Smooth muscle cell (in vitro differentiated cells): ENCODE data around the gene APOA1. TPM values are rescaled to one million over a fixed set of nuclear protein-coding genes. Genes with fewer than 3 reads are reported as not detected.

Source experiments
- DNase-seq: peaks from one replicate; lab custom pipeline; 2025; ENCODE audit not compliant: unreplicated experiment; lab: John Stamatoyannopoulos, UW
- H2AFZ ChIP-seq: fragments of 200-600 bp; sonication (generic); 2 replicates; pipeline ENCODE4 v1.6.0; 2016; ENCODE audit warnings: antibody characterized with exemption, low read depth, mild to moderate bottlenecking
- H3F3A ChIP-seq: fragments of 200-600 bp; sonication (generic); 2 replicates; pipeline ENCODE4 v1.6.0; 2017; ENCODE audit warnings: antibody characterized with exemption, low read depth
- H3K27ac ChIP-seq: fragments of 200-600 bp; sonication (generic); 2 replicates; pipeline ENCODE4 v1.5.1; 2016; ENCODE audit warnings: low read depth, mild to moderate bottlenecking
- H3K27me3 ChIP-seq: fragments of 200-600 bp; sonication (generic); 2 replicates; pipeline ENCODE4 v1.6.1; 2016; ENCODE audit warnings: low read depth, mild to moderate bottlenecking
- H3K36me3 ChIP-seq: fragments of 200-600 bp; sonication (generic); 2 replicates; pipeline ENCODE4 v1.5.1; 2016; ENCODE audit warnings: low read depth
- H3K4me1 ChIP-seq: fragments of 200-600 bp; sonication (generic); 2 replicates; pipeline ENCODE4 v1.5.1; 2016; ENCODE audit warnings: low read depth
- H3K4me2 ChIP-seq: fragments of 200-600 bp; sonication (generic); 2 replicates; pipeline ENCODE4 v1.6.0; 2016; ENCODE audit warnings: mild to moderate bottlenecking
- H3K4me3 ChIP-seq: fragments of 200-600 bp; sonication (generic); 2 replicates; pipeline ENCODE4 v1.5.1; 2016; ENCODE audit warnings: mild to moderate bottlenecking
- H3K79me2 ChIP-seq: fragments of 200-600 bp; sonication (generic); 2 replicates; pipeline ENCODE4 v1.6.0; 2016; ENCODE audit warnings: low read depth, mild to moderate bottlenecking
- H3K9ac ChIP-seq: fragments of 200-600 bp; sonication (generic); 2 replicates; pipeline ENCODE4 v1.6.0; 2016; ENCODE audit warnings: low read depth
- H3K9me3 ChIP-seq: fragments of 200-600 bp; sonication (generic); replicated peaks from 2 replicates; pipeline ENCODE4 v1.5.1; 2016; ENCODE audit warnings: low read depth
- H4K20me1 ChIP-seq: fragments of 200-600 bp; sonication (generic); 2 replicates; pipeline ENCODE4 v1.6.0; 2016; ENCODE audit warnings: low read depth
- WGBS: methylation state at CpG from one replicate; pipeline ENCODE4 v1.1.7; 2016; ENCODE audit warnings: low lambda C conversion rate; 5-methylcytosine and 5-hydroxymethylcytosine counted together
- polyA plus RNA-seq: library from polyadenylated mRNA; unstranded; fragments of >200 nt; fragmentation: Nextera tagmentation; extraction: Ambion mirVana; gene quantifications from 2 replicates; pipeline ENCODE4 v1.2.1, GENCODE V29; 2016
- total RNA-seq: library from RNA; depleted of rRNA; stranded (reverse); fragments of >200 nt; gene quantifications from 2 replicates; pipeline ENCODE4 v1.2.3, GENCODE V29; 2014
- TF ChIP-seq, protein P1 (sequence below): fragments of 200-600 bp; sonication (generic); IDR thresholded peaks from 2 replicates; pipeline ENCODE4 v1.5.1; 2017; ENCODE audit warnings: borderline replicate concordance, mild to moderate bottlenecking, antibody characterized with exemption; ENCODE audit not compliant: insufficient read depth, poor library complexity, severe bottlenecking

The APOA1 gene
- total and polyA plus RNA-seq, 2 experiments from 2014 or later = 2.5 to 3.2 TPM

DNA sequence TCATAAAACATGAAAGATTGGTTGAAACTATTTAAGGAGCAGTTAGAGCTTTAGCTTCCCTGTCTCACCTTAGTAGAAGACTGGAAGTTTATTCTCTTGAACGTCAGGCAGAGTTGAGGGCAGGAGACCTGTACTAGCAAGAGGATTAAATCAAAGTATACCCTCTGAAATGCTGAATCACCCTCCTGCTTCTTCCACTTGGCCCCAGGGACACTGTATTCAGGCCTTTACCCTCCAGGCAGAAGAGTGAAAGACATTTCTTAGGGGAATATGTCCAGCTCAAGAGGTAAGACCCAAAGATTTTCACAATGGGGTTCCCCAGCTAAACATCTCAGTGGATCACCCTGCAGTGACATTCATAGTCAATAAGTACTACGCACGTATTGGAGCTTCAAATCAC, 26.2 kb downstream of the APOA1 start:
- Histone ChIP-seq H2AFZ (no peak overlapping the region), H3K9me3 (no peaks in the 10 kb centered on the region), H3K79me2 (no peaks in the 10 kb centered on the region), H3K4me3 (no peak overlapping the region), H3K4me2 (no peak overlapping the region), H3K4me1 (no peaks in the 10 kb centered on the region), H3K9ac (no peak overlapping the region), H3K27me3 (no peaks in the 10 kb centered on the region), H3K36me3 (no peaks in the 10 kb centered on the region), H3K27ac (no peak overlapping the region), H3F3A (no peaks in the 10 kb centered on the region), H4K20me1 (no peaks in the 10 kb centered on the region)
- DNase-seq = no peak
- WGBS = 82% methylated on average over 3 of the region's 3 CpGs
- TF ChIP-seq, protein P1, sequence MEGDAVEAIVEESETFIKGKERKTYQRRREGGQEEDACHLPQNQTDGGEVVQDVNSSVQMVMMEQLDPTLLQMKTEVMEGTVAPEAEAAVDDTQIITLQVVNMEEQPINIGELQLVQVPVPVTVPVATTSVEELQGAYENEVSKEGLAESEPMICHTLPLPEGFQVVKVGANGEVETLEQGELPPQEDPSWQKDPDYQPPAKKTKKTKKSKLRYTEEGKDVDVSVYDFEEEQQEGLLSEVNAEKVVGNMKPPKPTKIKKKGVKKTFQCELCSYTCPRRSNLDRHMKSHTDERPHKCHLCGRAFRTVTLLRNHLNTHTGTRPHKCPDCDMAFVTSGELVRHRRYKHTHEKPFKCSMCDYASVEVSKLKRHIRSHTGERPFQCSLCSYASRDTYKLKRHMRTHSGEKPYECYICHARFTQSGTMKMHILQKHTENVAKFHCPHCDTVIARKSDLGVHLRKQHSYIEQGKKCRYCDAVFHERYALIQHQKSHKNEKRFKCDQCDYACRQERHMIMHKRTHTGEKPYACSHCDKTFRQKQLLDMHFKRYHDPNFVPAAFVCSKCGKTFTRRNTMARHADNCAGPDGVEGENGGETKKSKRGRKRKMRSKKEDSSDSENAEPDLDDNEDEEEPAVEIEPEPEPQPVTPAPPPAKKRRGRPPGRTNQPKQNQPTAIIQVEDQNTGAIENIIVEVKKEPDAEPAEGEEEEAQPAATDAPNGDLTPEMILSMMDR = no peak

DNA sequence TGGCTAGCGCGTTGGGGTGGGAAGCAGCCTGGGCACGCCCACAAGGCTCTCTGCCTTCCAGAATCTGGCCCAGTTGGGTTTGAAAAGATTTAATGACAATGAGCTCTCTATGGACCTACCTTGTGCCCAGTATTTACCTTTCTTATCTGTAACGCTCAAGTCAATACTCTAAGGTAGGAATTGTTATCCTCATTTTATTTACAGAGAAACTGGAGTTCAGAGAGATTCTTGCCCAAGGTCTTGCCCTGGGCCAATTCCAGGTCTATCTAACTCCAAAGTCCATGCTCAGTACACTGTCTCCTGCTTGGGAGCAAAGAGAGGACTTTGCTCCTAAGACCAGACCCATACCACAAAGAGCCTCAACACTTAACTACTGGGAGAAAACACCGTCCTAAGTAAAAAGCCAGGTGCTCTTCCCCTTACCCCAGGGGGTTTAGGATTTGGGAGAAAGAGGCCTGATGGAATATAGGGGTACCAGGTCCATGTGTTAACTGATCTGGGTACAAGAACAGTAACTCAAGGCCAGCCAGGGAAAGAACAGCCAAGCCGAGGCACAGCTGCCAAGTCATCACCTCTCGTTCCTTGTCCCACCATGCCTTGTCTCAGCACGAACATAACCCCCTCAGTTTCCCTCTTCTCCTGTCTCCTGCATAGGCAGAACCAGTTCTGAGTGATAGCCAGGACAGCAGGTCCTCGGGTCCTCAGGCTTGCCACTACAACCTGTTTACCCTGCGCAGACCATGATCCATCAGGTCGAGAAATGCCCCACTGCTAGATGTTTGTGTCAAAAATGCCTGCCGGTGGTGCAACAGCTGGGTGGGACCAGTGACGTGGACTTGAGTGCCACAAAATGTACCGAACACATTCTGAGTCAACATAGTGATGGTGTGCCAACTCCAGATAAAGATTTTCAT, 28.9 kb downstream of the APOA1 start:
- no peaks in the 10 kb centered on the region for H3F3A ChIP-seq
- no peak overlapping the region for H3K9ac ChIP-seq
- H3K9me3 ChIP-seq = no peaks in the 10 kb centered on the region
- H3K27me3 ChIP-seq = no peaks in the 10 kb centered on the region
- TF ChIP-seq, protein P1 = no peak
- no peaks in the 10 kb centered on the region for H3K4me1 ChIP-seq
- H2AFZ ChIP-seq = no peak overlapping the region
- no peaks in the 10 kb centered on the region for H4K20me1 ChIP-seq
- no peak for DNase-seq
- H3K4me2 ChIP-seq = no peak overlapping the region
- H3K27ac ChIP-seq = no peak overlapping the region
- H3K79me2 ChIP-seq = no peaks in the 10 kb centered on the region
- no peaks in the 10 kb centered on the region for H3K36me3 ChIP-seq
- WGBS = 86% methylated on average over 14 of the region's 14 CpGs
- H3K4me3 ChIP-seq = no peak overlapping the region

DNA sequence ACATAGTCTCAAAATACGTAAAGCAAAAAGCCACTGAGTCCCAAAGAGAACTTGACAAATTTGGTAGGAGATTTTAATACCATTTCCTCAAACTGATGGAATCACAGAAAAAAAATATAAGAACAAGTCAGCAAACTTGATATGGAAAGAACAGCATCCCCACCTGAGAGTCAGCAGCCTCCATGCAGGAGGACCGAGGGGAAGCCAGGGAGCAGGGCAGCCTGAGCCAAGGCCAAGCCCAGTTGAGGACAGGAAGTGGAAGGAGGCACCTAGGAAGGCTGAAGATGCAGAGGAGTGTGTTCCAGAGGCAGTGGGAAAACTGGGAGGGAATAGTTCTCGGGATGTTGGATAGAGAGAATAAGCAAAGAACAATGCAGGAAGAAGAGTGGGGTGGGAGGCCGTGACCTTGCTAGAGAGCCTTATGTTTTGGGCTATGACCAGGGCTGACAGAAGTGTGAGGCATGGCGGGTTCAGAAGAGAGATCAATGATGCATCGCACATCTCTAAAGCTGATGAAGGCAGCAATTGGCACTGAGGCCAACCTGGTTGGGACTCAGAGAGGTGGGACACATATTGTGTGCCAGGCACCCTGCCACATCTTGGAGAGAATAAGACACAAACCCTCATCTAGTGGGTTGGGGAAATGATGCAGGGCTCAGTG, 29.7 kb downstream of the APOA1 start:
- TF ChIP-seq, protein P1 = no peak
- Histone ChIP-seq H3F3A (no peaks in the 10 kb centered on the region), H3K36me3 (no peaks in the 10 kb centered on the region), H3K27ac (no peak overlapping the region), H3K9ac (no peak overlapping the region), H4K20me1 (no peaks in the 10 kb centered on the region), H3K4me2 (no peak overlapping the region), H3K4me1 (no peaks in the 10 kb centered on the region), H3K4me3 (no peak overlapping the region), H3K79me2 (no peaks in the 10 kb centered on the region), H3K9me3 (no peaks in the 10 kb centered on the region), H3K27me3 (no peaks in the 10 kb centered on the region), H2AFZ (no peak overlapping the region)
- 92% methylated on average over 6 of the region's 6 CpGs for WGBS
- DNase-seq = no peak
